Caco-2 (cell line): ENCODE measurements around the gene AMBRA1. TPM values are rescaled to one million over a fixed set of nuclear protein-coding genes. Genes with fewer than 3 reads are reported as not detected.

Source experiments
- BruUV-seq: library from RNA; stranded (reverse); fragments of 400-500 nt; replicated peaks from 2 replicates; lab custom pipeline; 2021; lab: Mats Ljungman, UMichigan
- CTCF ChIA-PET: fragments of 300-600 bp; sonication (Branson Sonifier 250); formaldehyde crosslinking; loops from one replicate; lab custom pipeline; 2022; ENCODE audit warnings: antibody characterized with exemption; lab: Charles Lee
- POLR2A ChIA-PET: fragments of 300-600 bp; sonication (Branson Sonifier 250); formaldehyde crosslinking; loops from one replicate; lab custom pipeline; 2022; ENCODE audit warnings: antibody characterized with exemption; lab: Charles Lee
- DNase-seq, 2 experiments: peaks; one replicate each; pipeline versions ENCODE4 v3.0.0 to v3.0.0-alpha.2; 2020 to 2022
- H3K27me3 ChIP-seq: replicated peaks from 2 replicates; pipeline ENCODE4 v1.6.0; 2011; ENCODE audit warnings: low read length; ENCODE audit not compliant: control insufficient read depth, insufficient read depth
- H3K36me3 ChIP-seq: 2 replicates; pipeline ENCODE4 v1.5.1; 2011; ENCODE audit warnings: low read length; ENCODE audit not compliant: control insufficient read depth, insufficient read depth
- H3K4me1 ChIP-seq: fragments of 250-450 bp; sonication (Bioruptor Pico); 2 replicates; pipeline ENCODE4 v1.5.1; 2020; ENCODE audit warnings: mild to moderate bottlenecking
- H3K4me3 ChIP-seq: 2 replicates; pipeline ENCODE4 v1.5.1; 2011; ENCODE audit warnings: low read depth, mild to moderate bottlenecking, control low read depth, low read length
- H3K9me3 ChIP-seq: fragments of 250-450 bp; sonication (Bioruptor Pico); 2 replicates; pipeline ENCODE4 v1.5.1; 2020; ENCODE audit warnings: mild to moderate bottlenecking, moderate library complexity
- H3K27ac Mint-ChIP-seq: one replicate; pipeline ENCODE4 v1.8.0; 2022; ENCODE audit warnings: mixed read lengths; ENCODE audit not compliant: unreplicated experiment
- H3K27me3 Mint-ChIP-seq: one replicate; pipeline ENCODE4 v1.8.0; 2022; ENCODE audit warnings: mixed read lengths; ENCODE audit not compliant: insufficient read depth, unreplicated experiment
- H3K36me3 Mint-ChIP-seq: one replicate; pipeline ENCODE4 v1.8.0; 2022; ENCODE audit warnings: mild to moderate bottlenecking, mixed read lengths; ENCODE audit not compliant: insufficient read depth, unreplicated experiment
- H3K4me1 Mint-ChIP-seq: one replicate; pipeline ENCODE4 v1.8.0; 2022; ENCODE audit warnings: low read depth, mixed read lengths; ENCODE audit not compliant: unreplicated experiment
- H3K4me3 Mint-ChIP-seq: one replicate; pipeline ENCODE4 v1.8.0; 2022; ENCODE audit warnings: mild to moderate bottlenecking, moderate library complexity, mixed read lengths; ENCODE audit not compliant: unreplicated experiment
- H3K9me3 Mint-ChIP-seq: one replicate; pipeline ENCODE4 v1.8.0; 2022; ENCODE audit warnings: mixed read lengths; ENCODE audit not compliant: unreplicated experiment
- CTCF ChIP-seq, 2 experiments: fragments of 200-600 bp in 1 of 2; IDR thresholded peaks; 1 replicate in 1 of 2; 2 replicates in 1 of 2; pipeline versions ENCODE4 v1.5.1 to v1.8.0; 2011 to 2022; ENCODE audit warnings: antibody characterized with exemption in 1 of 2, control low read depth in 1 of 2, inconsistent platforms in 1 of 2, low read depth in 1 of 2, low read length in 1 of 2, mild to moderate bottlenecking in 1 of 2, moderate library complexity in 1 of 2; ENCODE audit not compliant: insufficient read depth in 1 of 2, severe bottlenecking in 1 of 2, unreplicated experiment in 1 of 2
- intact Hi-C: fragments of 100-400 bp; cut with micrococcal nuclease; formaldehyde crosslinking; loops from one replicate; pipeline ENCODE4 v1.10.0; 2022; ENCODE audit not compliant: unreplicated experiment
- total RNA-seq: library from RNA; stranded (reverse); gene quantifications from 2 replicates; pipeline ENCODE4 v1.2.3, GENCODE V29; 2022

Gene AMBRA1
- total RNA-seq, 1 experiment from 2014 or later: 48.1 TPM

- CTCF ChIA-PET: no interaction called here
- DNase-seq: no peak
- no TSS peak for BruUV-seq
- Histone ChIP-seq H3K27me3 (no peaks in the 10 kb centered on the region), H3K9me3 (no peaks in the 10 kb centered on the region), H3K36me3 (no peaks in the 10 kb centered on the region; the same call in 1 of the 2 replicates), H3K4me3 (no peak overlapping the region), H3K4me1 (peaks cover 7% of the 10 kb centered on the region)
- H3K27me3 Mint-ChIP-seq: no peaks in the 10 kb centered on the region
- H3K27ac Mint-ChIP-seq: no peak overlapping the region
- TF ChIP-seq CTCF (IDR thresholded peaks at IDR 0.05; ENCODE audit: insufficient read depth in 1 of 2, low read depth in 1 of 2, low read length in 1 of 2, severe bottlenecking in 1 of 2, unreplicated experiment in 1 of 2): no peak
- H3K36me3 Mint-ChIP-seq: peaks cover 65% of the 10 kb centered on the region
- intact Hi-C loops: no loop called here
- no peaks in the 10 kb centered on the region for H3K4me1 Mint-ChIP-seq
- POLR2A ChIA-PET: no interaction called here
- no peak overlapping the region for H3K4me3 Mint-ChIP-seq
- H3K9me3 Mint-ChIP-seq: no peaks in the 10 kb centered on the region
Measured at GRCh38 chr11:46378296-46378695, 215.5 kb downstream of the AMBRA1 start.

GRCh38 chr11:46377831-46378230 lies 216.0 kb downstream of the AMBRA1 start:
- Histone ChIP-seq H3K27me3 (no peaks in the 10 kb centered on the region), H3K4me3 (no peak overlapping the region), H3K9me3 (no peaks in the 10 kb centered on the region), H3K36me3 (no peaks in the 10 kb centered on the region; the same call in 1 of the 2 replicates), H3K4me1 (peaks cover 6% of the 10 kb centered on the region)
- no peak for DNase-seq
- no peak for TF ChIP-seq CTCF (IDR thresholded peaks at IDR 0.05; ENCODE audit: insufficient read depth in 1 of 2, low read depth in 1 of 2, low read length in 1 of 2, severe bottlenecking in 1 of 2, unreplicated experiment in 1 of 2)
- H3K4me3 Mint-ChIP-seq: no peak overlapping the region
- no TSS peak for BruUV-seq
- H3K27ac Mint-ChIP-seq: no peak overlapping the region
- H3K27me3 Mint-ChIP-seq: no peaks in the 10 kb centered on the region
- POLR2A ChIA-PET: no interaction called here
- intact Hi-C loops: no loop called here
- H3K4me1 Mint-ChIP-seq: no peaks in the 10 kb centered on the region
- no peaks in the 10 kb centered on the region for H3K9me3 Mint-ChIP-seq
- CTCF ChIA-PET: no interaction called here
- peaks cover 63% of the 10 kb centered on the region for H3K36me3 Mint-ChIP-seq

GRCh38 chr11:46377290-46377689 lies 216.5 kb downstream of the AMBRA1 start:
- DNase-seq: no peak
- no peak for TF ChIP-seq CTCF (IDR thresholded peaks at IDR 0.05; ENCODE audit: insufficient read depth in 1 of 2, low read depth in 1 of 2, low read length in 1 of 2, severe bottlenecking in 1 of 2, unreplicated experiment in 1 of 2)
- Mint-ChIP-seq H3K27me3 (no peaks in the 10 kb centered on the region), H3K4me3 (no peak overlapping the region), H3K9me3 (no peaks in the 10 kb centered on the region), H3K36me3 (peaks cover 63% of the 10 kb centered on the region), H3K4me1 (no peaks in the 10 kb centered on the region), H3K27ac (no peak overlapping the region)
- Histone ChIP-seq H3K9me3 (no peaks in the 10 kb centered on the region), H3K4me3 (no peak overlapping the region), H3K27me3 (no peaks in the 10 kb centered on the region), H3K36me3 (no peaks in the 10 kb centered on the region; the same call in 1 of the 2 replicates), H3K4me1 (peaks cover 6% of the 10 kb centered on the region)
- ChIA-PET CTCF (no interaction called here), POLR2A (no interaction called here)
- BruUV-seq: no TSS peak
- intact Hi-C loops: no loop called here
